Stimulated activated memory B cell treated with anti-CD40 and anti-IgM and Interleukin-4, amounts not matched to agents 10 μg/mL and 1 μg/mL and 100 μg/mL, for 72 hours (primary cell): Measurements from ENCODE around the gene APOBEC3B.
"Not testable (repeated sequence)": the region's sequence is repeated elsewhere in the genome, so short reads cannot be mapped to it uniquely, and the experiment has no call there.

Experiments used
- ATAC-seq: fragments of 150-1000 bp; cut with Tn5 transposase; 2 replicates; pipeline ENCODE4 v1.10.0; 2021
- H3K27ac Mint-ChIP-seq: one replicate; pipeline ENCODE4 v1.8.0; 2022; ENCODE audit warnings: mild to moderate bottlenecking, mixed read lengths
- H3K27me3 Mint-ChIP-seq: one replicate; pipeline ENCODE4 v1.8.0; 2022; ENCODE audit warnings: mixed read lengths
- H3K36me3 Mint-ChIP-seq: one replicate; pipeline ENCODE4 v1.8.0; 2022; ENCODE audit warnings: mixed read lengths
- H3K4me1 Mint-ChIP-seq: one replicate; pipeline ENCODE4 v1.8.0; 2022; ENCODE audit warnings: mixed read lengths
- H3K4me3 Mint-ChIP-seq: one replicate; pipeline ENCODE4 v1.8.0; 2022; ENCODE audit warnings: mild to moderate bottlenecking, moderate library complexity, mixed read lengths
- H3K9me3 Mint-ChIP-seq: one replicate; pipeline ENCODE4 v1.8.0; 2022; ENCODE audit warnings: mixed read lengths

APOBEC3B gene

GRCh38 chr22:38981992-38982927 lies at the start of gene APOBEC3B:
TSS of gene APOBEC3B (plus strand) at chr22:38982347. CDS start at chr22:38982454, 107 bp downstream.
- H3K36me3 Mint-ChIP-seq, result no peaks in the 10 kb centered on the region
- H3K4me3 Mint-ChIP-seq, result peak within 1 kb of the TSS; percentile 90
- H3K27me3 Mint-ChIP-seq, result no peaks in the 10 kb centered on the region
- peak; percentile 87 for ATAC-seq
- H3K27ac Mint-ChIP-seq, result peak within 1 kb of the TSS; percentile 88
- no peaks in the 10 kb centered on the region for H3K9me3 Mint-ChIP-seq
- peaks cover 31% of the 10 kb centered on the region for H3K4me1 Mint-ChIP-seq

- H3K4me1 Mint-ChIP-seq, result peaks cover 6% of the 10 kb centered on the region
- H3K36me3 Mint-ChIP-seq, result no peaks in the 10 kb centered on the region
- H3K27me3 Mint-ChIP-seq, result peaks cover 45% of the 10 kb centered on the region
- no peak overlapping the region for H3K4me3 Mint-ChIP-seq
- ATAC-seq, result no peak
- no peaks in the 10 kb centered on the region for H3K9me3 Mint-ChIP-seq
- H3K27ac Mint-ChIP-seq, result no peak overlapping the region
Observed at GRCh38 chr22:38935023-38935422, 47.1 kb upstream of the APOBEC3B start.

GRCh38 chr22:38935616-38936015 lies 46.5 kb upstream of the APOBEC3B start:
- ATAC-seq, result no peak
- no peaks in the 10 kb centered on the region for H3K36me3 Mint-ChIP-seq
- no peak overlapping the region for H3K4me3 Mint-ChIP-seq
- H3K27ac Mint-ChIP-seq, result no peak overlapping the region
- H3K4me1 Mint-ChIP-seq, result peaks cover 6% of the 10 kb centered on the region
- peaks cover 45% of the 10 kb centered on the region for H3K27me3 Mint-ChIP-seq
- H3K9me3 Mint-ChIP-seq, result no peaks in the 10 kb centered on the region

- Mint-ChIP-seq H3K27me3 (peaks cover 45% of the 10 kb centered on the region), H3K36me3 (no peaks in the 10 kb centered on the region), H3K27ac (no peak overlapping the region), H3K4me3 (no peak overlapping the region), H3K4me1 (peaks cover 12% of the 10 kb centered on the region), H3K9me3 (no peaks in the 10 kb centered on the region)
- ATAC-seq, result no peak
Observed at GRCh38 chr22:38936562-38936961, 45.6 kb upstream of the APOBEC3B start.

- no peak for ATAC-seq
- Mint-ChIP-seq H3K36me3 (no peaks in the 10 kb centered on the region), H3K4me3 (no peak overlapping the region), H3K4me1 (peaks cover 17% of the 10 kb centered on the region), H3K27ac (no peak overlapping the region), H3K27me3 (peaks cover 45% of the 10 kb centered on the region), H3K9me3 (no peaks in the 10 kb centered on the region)
Observed at GRCh38 chr22:38937036-38937435, 45.1 kb upstream of the APOBEC3B start.

GRCh38 chr22:38937541-38937940 lies 44.6 kb upstream of the APOBEC3B start:
- Mint-ChIP-seq H3K4me3 (no peak overlapping the region), H3K27ac (no peak overlapping the region)

GRCh38 chr22:38938221-38938620 lies 43.9 kb upstream of the APOBEC3B start:
- no peaks in the 10 kb centered on the region for H3K9me3 Mint-ChIP-seq
- no peaks in the 10 kb centered on the region for H3K36me3 Mint-ChIP-seq
- ATAC-seq, result no peak
- no peak overlapping the region for H3K4me3 Mint-ChIP-seq
- peaks cover 50% of the 10 kb centered on the region for H3K27me3 Mint-ChIP-seq
- peaks cover 29% of the 10 kb centered on the region for H3K4me1 Mint-ChIP-seq
- H3K27ac Mint-ChIP-seq, result no peak overlapping the region

More at GRCh38 chr22:38937541-38937940, 44.6 kb upstream of the APOBEC3B start:
- Mint-ChIP-seq H3K4me1 (peaks cover 22% of the 10 kb centered on the region), H3K36me3 (no peaks in the 10 kb centered on the region), H3K27me3 (peaks cover 45% of the 10 kb centered on the region), H3K9me3 (no peaks in the 10 kb centered on the region)
- no peak for ATAC-seq

- Mint-ChIP-seq H3K4me3 (no peak overlapping the region), H3K27ac (no peak overlapping the region), H3K36me3 (no peaks in the 10 kb centered on the region), H3K4me1 (peaks cover 36% of the 10 kb centered on the region), H3K9me3 (no peaks in the 10 kb centered on the region), H3K27me3 (peaks cover 54% of the 10 kb centered on the region)
- no peak for ATAC-seq
Observed at GRCh38 chr22:38938925-38939324, 43.2 kb upstream of the APOBEC3B start.

GRCh38 chr22:38940811-38941384 lies 41.2 kb upstream of the APOBEC3B start:
- Mint-ChIP-seq H3K4me3 (peak overlapping the region; percentile 71), H3K27ac (peak overlapping the region; percentile 69), H3K27me3 (peaks cover 59% of the 10 kb centered on the region), H3K4me1 (peaks cover 51% of the 10 kb centered on the region), H3K9me3 (no peaks in the 10 kb centered on the region), H3K36me3 (no peaks in the 10 kb centered on the region)
- ATAC-seq, result no peak

- H3K36me3 Mint-ChIP-seq, result no peaks in the 10 kb centered on the region
- no peaks in the 10 kb centered on the region for H3K9me3 Mint-ChIP-seq
- peak overlapping the region; percentile 71 for H3K4me3 Mint-ChIP-seq
- peaks cover 65% of the 10 kb centered on the region for H3K27me3 Mint-ChIP-seq
- peak overlapping the region; percentile 69 for H3K27ac Mint-ChIP-seq
- ATAC-seq, result peak; percentile 92
- H3K4me1 Mint-ChIP-seq, result peaks cover 47% of the 10 kb centered on the region
Observed at GRCh38 chr22:38941488-38941987, 40.6 kb upstream of the APOBEC3B start.

GRCh38 chr22:38942702-38943101 lies 39.4 kb upstream of the APOBEC3B start:
- Mint-ChIP-seq H3K4me3 (peak overlapping the region; percentile 71), H3K9me3 (no peaks in the 10 kb centered on the region), H3K27me3 (peaks cover 68% of the 10 kb centered on the region), H3K27ac (peak overlapping the region; percentile 69), H3K4me1 (peaks cover 59% of the 10 kb centered on the region), H3K36me3 (no peaks in the 10 kb centered on the region)
- ATAC-seq, result no peak

- no peaks in the 10 kb centered on the region for H3K36me3 Mint-ChIP-seq
- H3K27ac Mint-ChIP-seq, result peak overlapping the region; percentile 69
- H3K9me3 Mint-ChIP-seq, result no peaks in the 10 kb centered on the region
- ATAC-seq, result no peak
- H3K27me3 Mint-ChIP-seq, result peaks cover 68% of the 10 kb centered on the region
- peak overlapping the region; percentile 71 for H3K4me3 Mint-ChIP-seq
- peaks cover 64% of the 10 kb centered on the region for H3K4me1 Mint-ChIP-seq
Observed at GRCh38 chr22:38943201-38943600, 38.9 kb upstream of the APOBEC3B start.

GRCh38 chr22:38943882-38944281 lies 38.3 kb upstream of the APOBEC3B start:
- ATAC-seq, result no peak
- Mint-ChIP-seq H3K27ac (peak overlapping the region; percentile 69), H3K4me1 (peaks cover 64% of the 10 kb centered on the region), H3K4me3 (no peak overlapping the region), H3K36me3 (no peaks in the 10 kb centered on the region), H3K27me3 (peaks cover 62% of the 10 kb centered on the region), H3K9me3 (no peaks in the 10 kb centered on the region)

- Mint-ChIP-seq H3K27ac (no peak overlapping the region), H3K4me3 (no peak overlapping the region), H3K27me3 (peaks cover 59% of the 10 kb centered on the region), H3K9me3 (no peaks in the 10 kb centered on the region), H3K4me1 (peaks cover 64% of the 10 kb centered on the region), H3K36me3 (no peaks in the 10 kb centered on the region)
- no peak for ATAC-seq
Observed at GRCh38 chr22:38944653-38945052, 37.5 kb upstream of the APOBEC3B start.

GRCh38 chr22:38945706-38946338 lies 36.3 kb upstream of the APOBEC3B start:
- not testable (repeated sequence) for H3K9me3 Mint-ChIP-seq, ATAC-seq, H3K4me3 Mint-ChIP-seq, H3K36me3 Mint-ChIP-seq, H3K27ac Mint-ChIP-seq
- Mint-ChIP-seq H3K27me3 (peaks cover 69% of the 10 kb centered on the region), H3K4me1 (peaks cover 64% of the 10 kb centered on the region)
